Esophagus (tissue), 2 donors: Measurements from ENCODE around the gene MGST2. TPM values are rescaled to one million over a fixed set of nuclear protein-coding genes. Genes with fewer than 3 reads are reported as not detected.
A peak's percentile ranks its signal among the peaks of the same experiment; 100 is the strongest.
"Not testable (repeated sequence)": the region's sequence is repeated elsewhere in the genome, so short reads cannot be mapped to it uniquely, and the experiment has no call there.

ENCODE experiments used
- H3K27ac ChIP-seq, 2 donors: one replicate each; pipeline ENCODE4 v1.5.1; 2013; ENCODE audit warnings: low read depth in 2 of 2, mild to moderate bottlenecking in 2 of 2, inconsistent platforms in 1 of 2, low read length in 1 of 2, moderate library complexity in 1 of 2
- H3K27me3 ChIP-seq, 2 donors: one replicate each; pipeline ENCODE4 v1.6.1; 2013; ENCODE audit warnings: low read length in 2 of 2, control low read depth in 1 of 2, mild to moderate bottlenecking in 1 of 2; ENCODE audit not compliant: insufficient read depth in 2 of 2, control insufficient read depth in 1 of 2
- H3K36me3 ChIP-seq, 2 donors: one replicate each; pipeline ENCODE4 v1.6.1; 2013; ENCODE audit warnings: low read length in 1 of 2; ENCODE audit not compliant: control insufficient read depth in 2 of 2, insufficient read depth in 2 of 2
- H3K4me1 ChIP-seq, 2 donors: one replicate each; pipeline ENCODE4 v1.6.1; 2013; ENCODE audit warnings: low read length in 1 of 2; ENCODE audit not compliant: control insufficient read depth in 2 of 2, insufficient read depth in 2 of 2
- H3K4me3 ChIP-seq, 2 donors: one replicate each; pipeline ENCODE4 v1.5.1; 2013; ENCODE audit warnings: low read length in 2 of 2, mild to moderate bottlenecking in 2 of 2, low read depth in 1 of 2, moderate library complexity in 1 of 2
- H3K9me3 ChIP-seq, 2 donors: one replicate each; pipeline ENCODE4 v1.6.1; 2013; ENCODE audit warnings: mild to moderate bottlenecking in 2 of 2, low read depth in 1 of 2, low read length in 1 of 2, moderate library complexity in 1 of 2; ENCODE audit not compliant: control insufficient read depth in 2 of 2, insufficient read depth in 1 of 2
- WGBS, 2 donors: extraction: QIAGEN DNeasy Blood & Tissue Kit; methylation state at CpG; one replicate each; pipeline ENCODE4 v1.1.7; 2013; 5-methylcytosine and 5-hydroxymethylcytosine counted together
- polyA plus RNA-seq, 2 donors: library from polyadenylated mRNA; stranded (reverse); fragments of 200-250 nt; gene quantifications; one replicate each; pipeline ENCODE4 v1.2.3, GENCODE V29; 2013
- donor health status: healthy with polysubstance abuse.
- donor health status: Bipolar disorder and iron deficiency.

Gene MGST2
- polyA plus RNA-seq, 2 donors: 232 to 331 TPM

DNA sequence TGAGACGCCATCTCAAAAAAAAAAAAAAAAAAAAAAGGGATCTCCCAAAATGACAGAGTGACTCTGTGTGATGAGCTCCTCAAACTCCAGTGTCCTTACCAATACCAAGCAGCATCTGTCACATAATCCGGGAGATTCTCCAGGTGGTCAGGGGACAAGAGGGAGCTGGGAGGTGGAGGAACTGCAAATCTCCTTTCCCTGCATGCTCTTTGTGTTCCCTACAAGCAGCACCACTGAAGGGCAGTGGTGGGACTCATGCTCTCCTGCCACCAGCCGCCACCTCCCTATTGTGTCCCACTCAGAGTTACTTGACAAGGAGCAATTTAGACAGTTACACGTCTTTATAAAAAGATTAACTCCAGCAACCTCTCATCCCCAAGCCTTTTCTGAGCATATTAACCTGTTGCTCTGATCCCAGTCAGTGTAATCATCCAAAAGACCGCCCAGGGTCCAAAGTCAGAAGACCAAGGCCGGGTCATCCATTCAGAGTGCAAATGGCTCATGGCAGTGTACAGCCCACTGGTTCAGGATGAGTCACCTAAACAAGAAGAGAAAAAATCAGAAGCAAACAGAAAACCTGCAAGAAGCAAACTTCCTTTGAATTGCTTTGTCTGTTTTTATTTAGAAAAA lies 23.6 kb downstream of the MGST2 start:
- no peak overlapping the region for H3K27ac ChIP-seq
- WGBS, 2 donors: 85 to 95% methylated on average over 6 of the region's 6 CpGs
- H3K9me3 ChIP-seq: no peaks in the 10 kb centered on the region
- H3K4me1 ChIP-seq: peaks cover 0 to 7% of the 10 kb centered on the region in 2 donors
- no peak overlapping the region for H3K4me3 ChIP-seq
- no peaks in the 10 kb centered on the region for H3K27me3 ChIP-seq
- peaks cover 2 to 5% of the 10 kb centered on the region in 2 donors for H3K36me3 ChIP-seq

DNA sequence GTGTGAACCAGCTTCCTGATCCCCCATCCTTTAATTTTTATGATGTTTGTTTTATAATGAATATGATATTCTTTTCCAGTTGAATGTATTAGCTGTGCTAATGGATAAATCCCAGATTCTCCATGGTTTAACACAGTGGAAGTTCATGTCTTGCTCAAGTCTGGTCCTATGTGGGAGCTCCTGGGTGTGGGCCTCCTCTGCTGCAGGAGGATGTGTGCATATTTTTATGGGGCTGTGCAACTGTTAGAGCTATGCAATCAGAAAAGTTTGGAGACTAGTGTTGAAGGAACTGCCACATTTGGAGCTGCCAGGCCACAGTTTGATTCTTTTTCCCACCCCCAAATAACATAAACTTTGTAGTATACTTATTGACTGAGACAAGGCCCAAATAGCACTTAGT lies 24.8 kb downstream of the MGST2 start:
- H3K27me3 ChIP-seq: no peaks in the 10 kb centered on the region
- H3K9me3 ChIP-seq: no peaks in the 10 kb centered on the region
- no peak overlapping the region for H3K27ac ChIP-seq
- no peak overlapping the region for H3K4me3 ChIP-seq
- H3K4me1 ChIP-seq: peaks cover 0 to 7% of the 10 kb centered on the region in 2 donors
- H3K36me3 ChIP-seq: peaks cover 0 to 2% of the 10 kb centered on the region in 2 donors

- 35 to 39% methylated on average over 4 of the region's 4 CpGs for WGBS, 2 donors
- H3K36me3 ChIP-seq: peaks cover 0 to 2% of the 10 kb centered on the region in 2 donors
- peak overlapping the region in 1 of 2 donors; percentile 52 for H3K27ac ChIP-seq
These were observed 26.8 kb downstream of the MGST2 start for GRCh38 chr4:139692309-139693012.

DNA sequence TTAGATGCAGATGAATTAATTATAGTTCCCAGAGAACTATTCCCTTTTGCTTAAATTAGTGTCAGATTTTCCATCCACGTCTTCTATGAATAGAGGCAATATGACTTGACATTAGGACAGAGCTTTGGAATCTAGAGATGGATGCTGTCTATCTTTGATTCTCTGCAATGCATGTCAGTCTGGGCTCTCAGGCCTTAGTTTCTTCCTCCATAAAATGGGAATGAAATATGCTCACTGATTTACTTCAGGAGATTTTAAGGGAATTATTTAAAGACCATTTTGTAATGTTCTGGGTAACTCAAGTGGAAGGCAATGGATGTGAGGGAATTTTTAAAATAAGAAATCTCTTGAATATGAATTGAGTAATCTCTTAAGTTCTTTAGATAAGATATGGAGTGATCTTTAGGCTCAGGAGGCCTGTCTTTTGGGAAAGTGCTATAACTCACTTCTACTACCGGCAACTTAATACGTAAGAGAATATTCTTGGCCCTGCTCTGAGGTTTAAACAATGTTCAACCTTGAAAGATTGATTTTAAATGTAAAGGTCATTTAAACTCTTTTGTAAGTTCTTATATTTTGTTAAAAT lies 29.0 kb downstream of the MGST2 start:
- WGBS, 2 donors: 91 to 94% methylated on average over 3 of the region's 3 CpGs
- no peaks in the 10 kb centered on the region for H3K9me3 ChIP-seq
- no peak overlapping the region for H3K4me3 ChIP-seq
- H3K4me1 ChIP-seq: peaks cover 0 to 7% of the 10 kb centered on the region in 2 donors
- no peak overlapping the region for H3K27ac ChIP-seq
- peaks cover 0 to 2% of the 10 kb centered on the region in 2 donors for H3K36me3 ChIP-seq
- no peaks in the 10 kb centered on the region for H3K27me3 ChIP-seq

More at GRCh38 chr4:139692309-139693012, 26.8 kb downstream of the MGST2 start:
- Histone ChIP-seq H3K4me3 (no peak overlapping the region), H3K4me1 (peaks cover 0 to 7% of the 10 kb centered on the region in 2 donors), H3K27me3 (no peaks in the 10 kb centered on the region), H3K9me3 (no peaks in the 10 kb centered on the region)

GRCh38 chr4:139696491-139696890 lies 30.9 kb downstream of the MGST2 start:
- no peak overlapping the region for H3K27ac ChIP-seq
- H3K36me3 ChIP-seq: peaks cover 2 to 5% of the 10 kb centered on the region in 2 donors
- 86 to 95% methylated on average over 5 of the region's 5 CpGs for WGBS, 2 donors
- H3K4me1 ChIP-seq: peaks cover 0 to 7% of the 10 kb centered on the region in 2 donors
- no peaks in the 10 kb centered on the region for H3K27me3 ChIP-seq
- H3K4me3 ChIP-seq: no peak overlapping the region
- no peaks in the 10 kb centered on the region for H3K9me3 ChIP-seq

GRCh38 chr4:139698167-139698925 lies 32.7 kb downstream of the MGST2 start:
- not testable (repeated sequence) for H3K9me3 ChIP-seq, H3K4me3 ChIP-seq, H3K27me3 ChIP-seq, H3K4me1 ChIP-seq, H3K36me3 ChIP-seq, H3K27ac ChIP-seq
- 96% methylated on average over 11 to 17 of the region's 25 CpGs for WGBS, 2 donors

GRCh38 chr4:139700568-139700967 lies 34.9 kb downstream of the MGST2 start:
- Histone ChIP-seq H3K9me3 (no peaks in the 10 kb centered on the region), H3K4me1 (no peaks in the 10 kb centered on the region), H3K4me3 (no peak overlapping the region), H3K27ac (no peak overlapping the region), H3K36me3 (peaks cover 5 to 7% of the 10 kb centered on the region in 2 donors), H3K27me3 (no peaks in the 10 kb centered on the region)
- 76 to 77% methylated on average over 5 of the region's 5 CpGs for WGBS, 2 donors

- Histone ChIP-seq H3K9me3 (no peaks in the 10 kb centered on the region), H3K4me3 (no peak overlapping the region), H3K27ac (no peak overlapping the region), H3K27me3 (no peaks in the 10 kb centered on the region), H3K36me3 (peaks cover 6 to 7% of the 10 kb centered on the region in 2 donors), H3K4me1 (no peaks in the 10 kb centered on the region)
- 97 to 100% methylated on average over 4 of the region's 4 CpGs for WGBS, 2 donors
These were observed 39.4 kb downstream of the MGST2 start for GRCh38 chr4:139704915-139705485.

DNA sequence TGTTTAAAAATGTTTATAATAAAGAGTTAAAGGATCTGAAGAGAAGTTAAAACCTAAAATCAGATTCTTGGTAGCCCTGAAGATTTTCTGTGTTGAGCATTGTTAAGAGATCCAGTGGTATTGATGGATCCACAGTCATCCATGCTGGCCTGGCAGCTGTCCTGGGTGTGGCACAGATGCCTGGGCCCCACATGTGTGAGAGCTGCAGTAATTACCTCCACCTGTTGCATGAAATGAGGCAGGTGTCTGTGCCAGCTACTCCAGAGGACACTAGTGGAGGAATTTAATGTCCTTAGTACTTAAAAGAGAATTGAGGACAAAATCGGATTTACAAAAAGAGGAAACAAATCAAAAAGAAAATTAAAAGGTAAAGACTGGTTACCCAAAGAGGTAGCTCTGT lies 44.0 kb downstream of the MGST2 start:
- no peaks in the 10 kb centered on the region for H3K27me3 ChIP-seq
- H3K9me3 ChIP-seq: no peaks in the 10 kb centered on the region
- H3K27ac ChIP-seq: no peak overlapping the region
- H3K4me3 ChIP-seq: no peak overlapping the region
- no peaks in the 10 kb centered on the region for H3K4me1 ChIP-seq
- peaks cover 0 to 3% of the 10 kb centered on the region in 2 donors for H3K36me3 ChIP-seq
- WGBS, 2 donors: 38 to 87% methylated on average over 1 of the region's 1 CpG
